ENCODE measurements around the gene GCNT4.
A peak's percentile ranks its signal among the peaks of the same experiment; 100 is the strongest.
"Not testable (repeated sequence)": the region's sequence is repeated elsewhere in the genome, so short reads cannot be mapped to it uniquely, and the experiment has no call there.

The GCNT4 gene, protein sequence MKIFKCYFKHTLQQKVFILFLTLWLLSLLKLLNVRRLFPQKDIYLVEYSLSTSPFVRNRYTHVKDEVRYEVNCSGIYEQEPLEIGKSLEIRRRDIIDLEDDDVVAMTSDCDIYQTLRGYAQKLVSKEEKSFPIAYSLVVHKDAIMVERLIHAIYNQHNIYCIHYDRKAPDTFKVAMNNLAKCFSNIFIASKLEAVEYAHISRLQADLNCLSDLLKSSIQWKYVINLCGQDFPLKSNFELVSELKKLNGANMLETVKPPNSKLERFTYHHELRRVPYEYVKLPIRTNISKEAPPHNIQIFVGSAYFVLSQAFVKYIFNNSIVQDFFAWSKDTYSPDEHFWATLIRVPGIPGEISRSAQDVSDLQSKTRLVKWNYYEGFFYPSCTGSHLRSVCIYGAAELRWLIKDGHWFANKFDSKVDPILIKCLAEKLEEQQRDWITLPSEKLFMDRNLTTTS

DNA sequence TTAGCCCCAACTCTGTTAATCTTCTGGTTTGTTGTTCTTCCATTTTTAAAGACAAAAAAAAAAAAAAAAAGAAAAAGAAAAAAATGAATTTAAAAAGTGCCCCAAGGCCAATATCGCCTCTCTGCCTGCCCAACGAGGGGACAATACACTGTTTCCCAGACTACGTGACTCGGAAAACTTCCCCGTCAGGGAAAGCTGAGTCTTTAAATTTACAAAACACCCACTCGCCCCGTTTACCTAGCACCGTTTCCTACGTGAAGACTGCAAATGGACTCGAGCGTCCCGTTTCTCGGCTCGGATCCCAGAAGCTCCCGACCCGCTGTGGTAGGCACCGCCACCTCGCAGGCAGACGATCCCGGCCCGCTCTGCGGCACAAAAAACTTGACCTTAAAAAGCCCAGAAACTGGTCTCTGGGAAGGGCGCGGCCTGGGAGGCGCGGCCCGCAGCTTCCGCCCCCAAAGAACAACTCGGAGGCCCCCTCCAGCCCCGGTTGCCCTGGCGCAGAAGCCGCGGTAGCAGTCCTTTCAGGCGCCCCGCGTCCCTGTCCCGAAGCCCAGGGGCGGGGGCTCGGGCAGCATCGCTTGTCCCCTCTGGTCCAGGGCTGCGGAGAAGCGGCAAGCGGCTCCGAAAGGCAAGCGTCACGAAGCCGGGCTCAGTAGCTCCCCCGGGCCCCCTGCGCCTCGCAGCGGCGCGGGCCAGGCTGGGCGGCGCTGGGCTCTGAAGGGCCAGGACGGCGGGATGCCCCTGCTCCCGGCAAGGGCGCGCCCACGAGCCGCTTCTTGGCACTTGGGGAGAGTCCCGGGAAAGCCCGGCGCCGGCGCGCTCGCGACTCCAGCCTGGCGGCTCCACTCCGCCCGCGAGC lies at the start of gene GCNT4:
Gene GCNT4, minus strand, starts transcription at position 367 of the 862 bp plus-strand sequence. CDS start 22,521 bp downstream, outside the sequence.
- intact Hi-C loops (cut with DNase I), result loop anchor here (10.0 kb wide), 1 partner anchor 182 kb away; the partner anchor contains the start of gene ANKRD31
- peak in 36 of 42 donors; percentile 16 to 68 (median 46) for DNase-seq

DNA sequence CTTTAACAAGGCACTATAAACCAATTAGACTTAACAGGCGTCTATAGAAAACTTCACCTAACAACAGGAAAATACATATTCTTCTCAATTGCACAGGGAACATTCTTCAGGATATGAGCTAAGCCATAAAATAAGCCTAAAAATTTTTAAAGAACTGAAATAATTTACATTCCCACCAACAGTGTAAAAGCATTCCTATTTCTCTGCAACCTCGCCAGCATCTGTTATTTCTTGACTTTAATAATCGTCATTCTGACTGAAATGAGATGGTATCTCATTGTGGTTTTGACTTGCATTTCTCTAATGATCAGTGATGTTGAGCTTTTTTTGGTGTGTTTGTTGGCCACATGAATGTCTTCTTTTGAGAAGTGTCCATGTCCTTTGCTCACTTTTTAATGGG lies 43.6 kb upstream of the GCNT4 start:
- DNase-seq; intact Hi-C loops (cut with DNase I): not testable (repeated sequence)

DNA sequence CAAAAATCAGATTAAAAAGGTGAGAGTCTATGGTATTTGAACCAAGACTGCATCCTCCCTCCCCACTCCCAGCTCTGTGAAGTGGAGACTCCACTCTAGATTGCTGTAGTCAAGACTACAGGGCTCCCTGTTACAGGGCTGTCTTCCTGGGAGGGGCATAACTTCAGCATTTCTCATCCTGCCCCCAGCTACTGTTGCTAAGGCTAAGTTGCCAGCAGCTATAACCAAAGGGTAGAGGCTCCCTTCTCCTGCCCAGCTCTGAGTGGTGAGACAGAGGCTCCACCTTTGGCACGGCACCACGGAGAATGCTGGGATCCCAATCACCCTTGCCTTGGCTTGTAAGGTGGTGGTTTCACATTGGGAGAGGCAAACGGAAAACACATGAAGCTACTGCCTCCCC lies 39.2 kb upstream of the GCNT4 start:
- DNase-seq, result no peak
- intact Hi-C loops (cut with DNase I), result no loop called here

DNA sequence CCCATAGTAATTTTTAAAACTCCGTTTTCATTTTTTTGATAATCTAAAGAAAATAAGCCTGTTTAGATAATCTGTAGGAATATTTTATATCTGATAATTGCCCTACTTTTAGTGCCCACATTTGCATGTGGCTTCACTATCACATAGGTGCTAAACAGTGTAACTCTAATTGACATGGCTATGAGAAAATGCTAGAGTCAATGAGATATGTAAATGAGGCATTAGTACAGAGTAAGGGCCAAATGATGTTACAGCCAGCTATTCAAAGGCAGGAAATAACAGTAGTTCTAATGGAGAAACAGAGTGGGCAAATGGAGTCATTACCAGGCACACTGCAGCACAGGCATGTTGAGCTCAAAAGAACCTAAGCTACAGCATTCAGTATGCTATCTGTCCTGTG lies 37.3 kb upstream of the GCNT4 start:
- intact Hi-C loops (cut with DNase I), result no loop called here

DNA sequence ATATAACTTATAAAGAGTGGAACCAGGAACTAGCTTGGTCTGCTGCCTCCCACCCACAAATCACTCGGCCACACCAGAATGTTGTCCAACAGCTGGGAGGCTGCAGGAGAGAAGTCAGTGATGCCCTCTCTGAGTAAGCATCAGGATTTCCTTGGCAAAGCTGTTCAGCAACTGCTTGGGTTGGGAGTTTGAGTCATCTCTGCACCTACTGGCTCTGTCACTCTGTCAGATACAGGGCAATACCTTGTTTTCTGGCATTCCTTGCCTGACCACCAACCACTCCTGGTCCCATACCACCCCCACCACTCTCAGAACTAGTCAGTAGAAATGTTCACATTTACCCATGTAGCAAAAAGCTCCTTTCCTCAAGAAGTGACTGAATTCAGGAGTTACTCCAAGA lies 36.8 kb upstream of the GCNT4 start:
- intact Hi-C loops (cut with DNase I), result no loop called here

More for the DNA sequence above, 37.3 kb upstream of the GCNT4 start:
- no peak for DNase-seq

DNA sequence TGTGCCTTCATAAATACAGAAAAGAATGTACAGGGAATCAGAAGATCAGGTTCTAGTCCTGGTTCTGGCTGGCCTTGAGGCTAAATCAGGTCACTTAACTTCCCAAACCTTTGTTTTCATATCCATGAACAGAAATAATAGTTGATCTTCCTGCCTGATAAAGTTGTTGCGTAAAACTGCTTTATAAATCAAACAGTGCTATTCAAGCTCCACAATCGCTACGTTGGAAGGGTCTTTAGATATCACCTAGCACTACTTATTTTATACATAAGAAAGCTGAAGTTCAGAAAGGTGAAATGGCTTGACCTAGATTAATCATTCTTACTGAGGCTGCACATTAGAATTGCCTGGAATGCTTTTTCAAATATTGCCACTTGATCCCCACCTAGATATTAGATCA lies 36.3 kb upstream of the GCNT4 start:
- no peak for DNase-seq
- intact Hi-C loops (cut with DNase I), result no loop called here

More for the DNA sequence above, 36.8 kb upstream of the GCNT4 start:
- no peak for DNase-seq

DNA sequence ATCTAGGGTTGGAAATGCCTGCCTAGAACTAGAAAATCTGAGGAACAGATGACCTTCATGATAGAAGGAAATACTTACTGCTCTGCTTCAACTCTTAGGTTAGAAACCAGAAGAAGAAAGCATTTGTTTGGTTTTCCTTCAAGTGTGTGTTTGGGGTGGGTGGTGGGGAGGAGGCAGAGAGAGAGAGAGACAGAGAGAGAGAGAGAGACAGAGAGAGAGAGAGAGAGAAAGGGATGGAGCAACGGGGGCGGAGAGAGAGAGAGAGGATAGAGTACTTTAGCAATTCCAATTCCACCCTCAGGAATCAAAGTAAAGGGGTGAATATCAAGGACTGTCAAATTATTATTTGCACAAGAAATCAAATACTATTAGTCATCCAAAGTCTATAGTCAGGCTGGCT lies 29.2 kb upstream of the GCNT4 start:
- intact Hi-C loops (cut with DNase I), result no loop called here
- DNase-seq, result no peak

DNA sequence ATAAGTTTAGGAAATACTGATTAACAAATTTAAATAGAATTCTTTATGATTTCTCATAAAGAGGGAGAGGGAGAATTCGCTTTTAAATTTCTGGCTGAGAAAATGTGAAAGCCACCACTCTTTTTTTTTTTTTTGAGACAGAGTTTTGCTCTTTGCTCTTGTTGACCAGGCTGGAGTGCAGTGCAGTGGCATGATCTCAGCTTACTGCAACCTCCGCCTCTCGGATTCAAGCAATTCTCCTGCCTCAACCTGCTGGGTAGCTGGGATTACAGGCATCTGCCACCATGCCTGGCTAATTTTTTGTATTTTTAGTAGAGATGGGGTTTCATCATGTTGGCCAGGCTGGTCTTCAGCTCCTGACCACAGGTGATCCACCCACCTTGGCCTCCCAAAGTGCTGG lies 27.0 kb upstream of the GCNT4 start:
- DNase-seq; intact Hi-C loops (cut with DNase I): not testable (repeated sequence)

DNA sequence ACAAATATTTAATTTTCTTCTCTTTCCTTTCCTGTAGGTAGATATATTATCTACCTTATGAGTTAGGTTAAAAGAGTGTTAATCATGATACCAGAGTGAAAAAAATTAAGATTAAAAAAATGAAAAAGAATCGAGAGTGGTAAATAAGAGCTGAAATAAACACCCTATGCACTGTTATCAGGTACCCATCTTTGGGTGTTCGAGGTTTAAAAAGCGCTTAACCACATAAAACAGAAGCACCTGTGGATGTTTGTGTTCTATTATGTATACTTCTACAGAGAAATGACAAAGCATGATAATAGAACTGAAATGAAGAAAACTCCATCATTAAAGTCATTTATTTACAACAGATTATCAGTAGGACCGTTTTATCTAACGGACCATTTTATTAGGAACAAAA lies 25.7 kb upstream of the GCNT4 start:
- no peak for DNase-seq
- intact Hi-C loops (cut with DNase I), result no loop called here

DNA sequence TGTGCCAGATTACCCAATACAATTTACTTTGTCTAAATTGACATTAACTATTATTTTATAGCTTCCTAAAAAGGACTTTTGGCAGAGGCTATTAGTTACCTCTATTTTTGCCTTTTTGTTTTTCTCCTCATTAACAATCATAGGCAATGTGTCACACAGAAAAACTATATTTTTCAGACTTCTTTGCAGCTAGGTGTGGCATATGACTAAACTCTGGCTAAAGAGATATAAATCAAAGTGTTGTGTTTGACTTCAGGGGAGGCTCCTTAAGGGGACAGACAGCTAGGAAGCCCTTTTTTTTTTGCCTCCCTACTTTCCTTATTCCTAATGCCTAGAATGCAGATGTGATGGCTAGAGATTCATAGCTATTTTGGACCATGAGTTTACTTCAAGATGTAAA lies 19.7 kb upstream of the GCNT4 start:
- intact Hi-C loops (cut with DNase I), result no loop called here
- DNase-seq, result no peak

DNA sequence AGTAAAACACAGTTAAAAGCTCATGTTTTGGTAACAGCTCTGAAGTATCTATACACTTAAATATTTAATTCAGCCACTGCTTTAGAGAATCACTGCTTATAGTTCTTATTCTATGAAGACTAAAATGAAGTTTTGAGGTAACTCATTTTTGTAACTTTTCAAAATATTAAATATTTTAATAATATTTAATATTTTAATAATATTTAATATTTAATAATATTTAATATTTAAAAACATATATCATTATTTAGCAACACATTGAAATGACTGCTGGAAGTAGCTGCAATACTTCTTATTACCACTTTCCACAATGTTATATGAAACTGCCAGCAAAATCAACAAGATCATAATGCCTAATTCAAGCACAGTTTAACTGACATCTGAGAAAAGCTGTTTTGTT lies 18.7 kb upstream of the GCNT4 start:
- intact Hi-C loops (cut with DNase I), result no loop called here
- no peak for DNase-seq

DNA sequence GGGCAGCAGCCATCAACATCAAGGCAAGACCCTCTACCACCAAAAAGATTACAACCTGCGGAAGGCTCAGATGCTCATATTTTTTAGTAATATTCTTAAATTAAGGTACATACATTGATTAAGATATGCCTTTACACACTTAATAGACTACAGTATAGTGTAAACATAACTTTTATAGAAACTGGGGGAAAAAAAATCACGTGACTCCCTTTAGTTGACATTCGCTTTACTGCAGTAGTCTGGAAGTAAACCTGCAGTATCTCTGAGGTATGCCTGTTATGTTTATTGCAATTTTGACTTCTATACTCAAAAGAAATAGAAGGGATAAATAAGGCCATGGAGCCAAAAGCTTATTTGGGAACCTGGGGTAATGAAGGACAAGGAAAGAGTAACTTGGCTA lies 15.1 kb upstream of the GCNT4 start:
- intact Hi-C loops (cut with DNase I), result no loop called here
- no peak for DNase-seq

DNA sequence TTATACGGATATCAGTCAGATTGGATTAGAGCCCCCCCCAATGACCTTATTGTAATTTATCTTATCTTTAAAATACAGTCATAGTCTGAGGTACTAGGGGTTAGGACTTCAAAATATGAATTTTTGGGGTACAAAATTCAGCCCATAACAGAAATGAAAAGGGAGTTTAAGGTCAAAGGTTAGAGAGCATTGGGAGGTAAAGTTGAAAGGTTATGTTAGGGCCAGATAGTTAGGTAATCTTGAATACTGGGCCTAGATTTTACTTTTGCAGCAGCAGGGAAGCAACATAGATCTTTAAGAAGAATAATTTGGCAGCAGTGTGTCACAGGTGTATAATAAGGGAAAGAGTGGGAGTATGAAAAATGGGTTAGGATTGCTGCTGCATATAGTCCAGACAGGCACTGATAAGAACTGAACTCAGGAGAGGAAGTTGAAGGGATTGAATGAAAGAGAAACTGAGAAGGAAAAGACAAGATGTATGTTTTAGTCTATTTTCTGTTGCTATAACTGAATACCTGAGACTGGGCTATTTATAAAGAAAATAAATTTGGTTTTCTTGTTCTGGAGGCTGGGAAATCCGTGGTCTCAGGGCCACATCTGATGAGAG lies 10.7 kb upstream of the GCNT4 start:
- DNase-seq, result peak in 1 of 42 donors; percentile 32
- intact Hi-C loops (cut with DNase I), result no loop called here

DNA sequence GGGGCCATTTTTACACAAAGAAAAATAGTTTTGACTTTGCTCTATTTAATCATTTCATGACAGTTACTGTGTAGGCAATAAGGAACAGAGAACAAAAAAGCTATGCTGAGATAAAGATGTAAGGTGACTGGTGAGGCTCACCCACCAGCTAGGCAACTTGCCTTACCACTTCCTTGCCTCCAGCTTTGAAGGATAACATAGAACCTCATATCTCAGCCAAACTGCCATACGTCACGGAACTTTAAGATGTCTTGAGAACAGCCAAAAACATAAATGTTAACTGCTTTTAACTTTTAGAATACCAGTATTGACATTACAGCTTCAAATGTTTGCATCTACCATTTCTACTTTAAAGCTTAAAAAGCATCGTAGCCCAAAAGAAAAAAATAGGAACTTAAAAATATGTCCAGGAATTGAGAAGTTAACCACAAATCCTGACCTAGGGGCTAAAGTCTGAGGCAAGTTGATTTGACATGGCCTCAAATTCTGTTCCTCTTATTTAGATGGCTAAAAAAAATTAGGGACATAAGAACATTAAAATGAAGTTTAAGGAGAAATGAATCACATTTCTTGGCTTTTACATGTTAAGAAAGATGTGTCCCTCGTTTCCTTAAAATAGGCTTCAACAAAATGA lies 7.7 kb upstream of the GCNT4 start:
- intact Hi-C loops (cut with DNase I), result loop anchor here (10.0 kb wide), 1 partner anchor 175 kb away; the partner anchor contains the start of gene ANKRD31

DNA sequence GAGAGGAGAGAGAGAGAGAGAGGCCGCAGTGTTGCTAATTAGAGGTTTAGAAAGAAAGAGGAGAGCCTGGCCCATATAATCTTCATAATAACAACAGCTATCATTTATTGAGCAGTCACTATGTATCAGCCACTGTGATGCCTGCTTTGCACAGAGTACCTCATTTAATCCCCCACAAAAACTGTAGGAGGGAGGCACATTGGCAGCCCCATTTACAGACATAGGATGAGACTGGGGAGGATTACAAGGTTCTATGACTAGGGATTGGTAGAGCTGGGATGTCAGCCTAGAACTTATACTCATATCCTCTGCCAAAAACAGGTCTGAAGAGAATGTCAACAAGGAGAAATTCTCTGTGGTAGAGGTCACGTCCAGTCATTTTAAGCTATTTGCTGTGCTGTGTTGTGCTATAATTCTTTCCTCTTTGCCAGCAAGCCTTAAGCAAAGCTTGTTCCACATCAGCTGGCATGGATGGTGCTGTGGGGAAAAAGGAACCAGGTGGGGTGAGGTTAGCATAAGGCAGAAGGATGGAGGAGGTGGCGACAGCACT lies 6.7 kb upstream of the GCNT4 start:
- DNase-seq, result peak in 12 of 42 donors; percentile 20 to 69 (median 48)
- intact Hi-C loops (cut with DNase I), result loop anchor here (10.0 kb wide), 1 partner anchor 176 kb away; the partner anchor contains the start of gene ANKRD31

More for the DNA sequence above, 7.7 kb upstream of the GCNT4 start:
- peak in 7 of 42 donors; percentile 17 to 73 (median 50) for DNase-seq

DNA sequence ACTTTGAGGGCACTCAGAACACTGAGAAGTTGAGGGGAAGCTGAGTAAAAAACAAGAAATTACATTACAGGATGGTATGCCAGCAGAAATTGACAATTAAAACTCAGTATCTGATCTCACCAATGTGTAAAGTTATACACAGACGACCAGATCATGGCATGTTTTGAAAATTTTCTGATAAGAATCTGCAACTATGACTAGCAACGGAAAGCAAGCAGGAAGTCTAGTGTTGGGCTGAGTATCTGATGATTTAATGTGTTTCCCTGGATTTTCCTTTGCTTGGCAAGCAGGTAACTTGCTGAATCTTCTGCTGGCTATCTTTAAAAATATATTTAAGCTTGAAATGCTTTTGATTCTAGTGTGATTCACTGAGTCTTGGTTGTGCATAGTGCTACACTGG lies 5.2 kb upstream of the GCNT4 start:
- no peak for DNase-seq
- intact Hi-C loops (cut with DNase I), result loop anchor here (10.0 kb wide), 1 partner anchor 177 kb away; the partner anchor contains the start of gene ANKRD31

DNA sequence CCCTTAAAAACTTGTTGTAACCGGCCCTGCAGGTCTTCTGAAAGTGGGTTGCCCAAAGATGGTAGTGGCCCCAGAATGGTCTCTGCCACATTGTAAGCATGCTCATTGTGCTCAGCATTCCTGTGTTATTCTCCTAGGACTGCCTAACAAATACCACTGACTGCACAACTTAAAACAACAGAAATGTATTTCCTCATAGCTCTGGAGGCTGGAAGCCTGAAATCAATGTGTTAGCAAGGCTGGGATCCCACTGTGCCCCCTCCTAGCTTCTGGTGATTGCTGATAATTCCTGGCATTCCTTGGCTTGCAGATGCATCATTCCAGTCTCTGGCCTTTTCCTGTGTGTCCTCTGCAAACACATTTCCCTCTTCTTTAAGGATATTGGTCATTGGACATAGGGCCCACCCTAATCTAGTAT lies 3.4 kb upstream of the GCNT4 start:
- intact Hi-C loops (cut with DNase I), result loop anchor here (10.0 kb wide), 1 partner anchor 179 kb away; the partner anchor contains the start of gene ANKRD31
- DNase-seq, result no peak
